ENCODE results near the gene WHRN.

The WHRN gene

DNA sequence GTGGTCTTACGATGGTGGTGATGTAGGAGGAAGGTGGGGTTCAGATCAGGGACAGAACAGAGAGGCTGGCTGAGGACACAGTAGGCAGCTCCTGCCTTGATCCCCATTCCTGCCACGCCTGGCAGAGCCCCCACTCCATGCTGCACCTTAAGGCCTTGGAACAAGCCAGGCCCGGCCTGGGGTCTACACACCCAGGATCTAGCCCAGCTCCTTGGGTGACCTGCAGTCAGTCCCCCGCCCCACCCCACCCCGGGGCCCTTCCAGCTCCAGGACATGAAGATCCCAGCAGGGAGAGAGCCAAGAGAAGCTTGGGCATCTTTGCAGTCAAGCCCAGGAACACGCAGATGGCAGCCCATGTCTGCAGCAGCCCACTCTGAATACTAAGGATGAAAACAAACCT lies 34.7 kb downstream of the WHRN start:
- DNase-seq = no peak

DNA sequence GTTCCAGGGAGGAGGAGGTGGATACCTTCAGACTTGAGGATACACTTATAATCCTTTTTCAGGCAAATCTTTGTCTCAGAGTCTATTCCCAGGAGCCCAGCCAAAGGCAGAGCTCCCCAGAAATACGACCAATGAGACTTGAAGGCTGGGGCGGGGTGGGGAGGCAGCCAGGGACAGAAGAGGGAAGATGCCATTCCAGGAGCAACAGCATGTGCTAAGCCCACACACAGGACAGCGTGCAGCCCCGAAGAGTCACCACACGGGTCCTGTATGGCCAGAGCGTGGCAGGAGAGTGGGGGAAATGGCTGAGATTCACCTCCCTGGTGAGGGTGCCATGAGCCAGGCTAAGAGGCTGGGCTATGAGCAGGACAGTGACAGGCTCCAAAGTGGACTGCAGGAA lies 35.2 kb downstream of the WHRN start:
- no peak for DNase-seq

DNA sequence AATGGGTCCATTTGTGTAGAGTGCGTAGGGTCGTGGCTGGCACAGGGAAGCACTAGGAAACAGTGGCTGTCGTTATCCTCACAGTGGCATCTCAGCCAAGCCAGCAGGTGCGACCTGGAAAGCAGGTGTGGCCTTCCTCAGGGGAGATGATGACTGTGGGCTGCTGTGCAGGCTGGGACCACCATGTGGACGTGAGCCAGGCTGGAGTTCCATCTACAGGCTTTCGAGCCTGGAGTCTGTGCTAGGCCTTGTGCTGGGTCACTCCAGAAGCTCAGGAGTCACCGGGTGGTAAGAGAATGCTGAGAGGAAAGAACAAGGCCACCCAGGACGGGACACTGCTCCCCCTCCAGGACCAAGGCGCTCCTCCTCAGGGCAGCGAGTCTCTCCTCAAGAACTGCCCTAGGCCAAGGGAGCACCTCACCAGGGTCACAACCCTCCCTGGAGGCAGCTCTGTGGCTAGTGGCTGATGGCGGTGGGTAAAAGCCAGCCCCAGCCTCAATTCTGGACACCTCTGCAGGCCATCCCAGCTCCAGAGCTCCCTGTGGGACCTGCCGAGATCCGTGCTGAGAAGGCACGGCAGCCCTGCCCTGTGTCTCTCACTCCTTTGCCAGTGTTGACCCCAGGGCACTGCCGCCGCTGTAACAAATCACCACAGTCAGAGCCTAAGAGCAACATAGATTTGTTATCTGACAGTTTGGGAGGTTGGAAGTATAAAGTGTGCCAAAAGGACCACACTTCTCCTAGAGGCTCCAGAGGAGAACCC lies 36.0 kb downstream of the WHRN start:
- DNase-seq = no peak

DNA sequence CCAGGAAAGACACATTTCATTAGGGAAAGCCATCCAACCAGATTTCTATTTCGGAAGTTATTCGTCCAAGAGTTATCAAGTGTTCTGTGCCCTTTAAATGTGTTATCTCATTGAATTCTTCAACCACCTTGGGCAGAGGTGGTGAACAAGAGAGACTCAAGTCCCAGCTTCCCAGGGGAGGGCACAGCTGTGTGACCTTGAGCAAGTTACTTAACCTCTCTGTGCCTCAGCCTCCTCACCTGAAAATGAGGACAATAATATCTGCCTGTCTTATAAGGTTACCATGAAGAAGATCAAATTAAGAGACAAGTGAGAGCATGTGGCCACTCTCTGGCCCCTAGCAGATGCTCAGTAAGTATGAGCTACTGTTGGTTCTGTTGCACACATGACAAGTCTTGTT lies 37.4 kb downstream of the WHRN start:
- DNase-seq = no peak

DNA sequence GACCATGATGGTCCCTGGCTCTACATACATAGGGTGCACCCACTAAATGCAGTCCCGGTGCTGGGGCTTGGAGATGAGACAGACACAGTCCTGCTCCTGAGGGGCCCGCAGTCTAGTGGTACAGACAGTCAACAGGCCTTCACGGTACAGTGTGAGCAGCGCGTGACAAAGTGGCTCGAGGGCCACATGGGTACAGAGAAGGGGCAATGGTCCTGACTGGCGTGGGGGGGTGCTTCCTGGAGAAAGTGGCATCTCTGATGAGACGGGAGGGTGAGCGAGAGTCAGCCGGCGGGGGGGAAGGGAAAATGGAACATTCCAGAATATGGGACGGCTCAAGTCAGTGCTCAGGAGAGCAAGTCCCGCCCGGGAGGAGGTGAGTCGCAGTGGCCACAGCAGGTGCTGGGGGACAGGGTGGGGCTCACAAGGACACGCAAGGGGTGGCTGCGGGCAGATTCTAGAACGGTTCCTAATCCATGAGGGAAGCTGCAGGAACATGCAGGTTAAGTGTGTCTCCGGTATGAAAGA lies 38.0 kb downstream of the WHRN start:
- DNase-seq = no peak

DNA sequence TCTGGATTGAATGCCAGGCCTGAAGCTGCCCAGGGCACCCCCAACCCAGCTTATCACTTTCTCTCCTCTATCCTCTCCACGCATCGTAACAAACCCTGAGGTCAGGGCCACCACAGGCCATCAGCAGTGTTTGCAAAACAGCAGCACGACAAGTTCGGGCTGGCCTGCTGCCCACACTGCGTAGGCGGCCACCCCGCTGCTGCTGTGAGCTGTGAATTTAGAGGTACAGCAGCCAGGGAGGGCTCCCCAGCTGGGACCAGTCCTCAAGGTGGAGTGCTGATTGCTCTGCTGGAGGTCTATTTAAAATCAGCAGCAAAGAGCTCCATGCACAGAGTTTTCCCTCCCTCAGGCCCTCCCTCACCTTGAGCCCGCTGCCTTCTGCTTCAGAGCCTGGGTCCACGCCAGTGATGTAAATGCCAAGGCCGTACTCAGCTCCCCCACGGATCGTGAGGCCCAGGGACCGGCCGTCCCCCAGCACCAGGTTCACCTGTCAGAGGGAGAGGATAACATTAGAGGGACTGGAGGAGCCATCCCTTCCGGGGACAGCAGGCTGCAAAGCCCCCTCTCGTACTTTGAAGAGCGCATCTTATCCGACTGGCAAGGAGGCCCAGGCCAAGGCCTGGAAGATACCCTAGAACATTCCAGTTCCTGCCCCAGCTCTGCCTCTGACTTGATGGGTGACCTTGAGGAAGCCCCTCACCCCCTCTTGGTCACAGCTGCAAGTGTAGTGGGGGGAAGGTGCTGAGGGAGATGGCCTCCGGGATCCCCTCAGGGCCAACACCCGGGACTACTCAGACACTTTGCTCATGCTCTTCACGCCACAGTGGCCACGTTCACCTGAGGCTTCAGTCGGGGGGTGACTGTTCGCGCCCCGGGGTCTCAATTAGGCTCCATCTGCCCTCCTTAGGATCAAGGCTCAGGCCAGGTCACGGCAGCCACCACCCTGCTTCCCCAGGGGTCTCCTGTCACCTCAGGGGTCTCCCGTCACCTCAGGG lies 39.1 kb downstream of the WHRN start:
- no peak for DNase-seq

DNA sequence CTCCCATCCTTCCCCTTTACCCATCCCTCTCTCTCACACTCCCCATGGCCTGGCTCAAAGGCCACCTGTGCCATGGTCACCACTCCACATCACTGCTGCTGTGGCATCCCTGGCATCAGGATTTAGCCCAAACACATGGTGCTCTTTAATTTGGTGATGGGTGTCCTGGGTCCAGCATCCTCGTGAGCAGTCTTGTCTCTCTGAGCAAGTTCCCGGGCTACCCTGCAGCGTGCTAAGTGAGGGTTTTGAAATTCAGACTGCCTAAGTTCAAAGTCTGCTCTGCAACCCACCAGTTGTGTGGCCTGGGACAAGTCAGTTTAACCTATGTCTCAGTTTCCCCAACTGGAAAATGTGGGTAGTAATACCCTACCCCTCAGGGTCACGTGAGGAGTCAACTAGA lies 39.9 kb downstream of the WHRN start:
- DNase-seq = no peak

DNA sequence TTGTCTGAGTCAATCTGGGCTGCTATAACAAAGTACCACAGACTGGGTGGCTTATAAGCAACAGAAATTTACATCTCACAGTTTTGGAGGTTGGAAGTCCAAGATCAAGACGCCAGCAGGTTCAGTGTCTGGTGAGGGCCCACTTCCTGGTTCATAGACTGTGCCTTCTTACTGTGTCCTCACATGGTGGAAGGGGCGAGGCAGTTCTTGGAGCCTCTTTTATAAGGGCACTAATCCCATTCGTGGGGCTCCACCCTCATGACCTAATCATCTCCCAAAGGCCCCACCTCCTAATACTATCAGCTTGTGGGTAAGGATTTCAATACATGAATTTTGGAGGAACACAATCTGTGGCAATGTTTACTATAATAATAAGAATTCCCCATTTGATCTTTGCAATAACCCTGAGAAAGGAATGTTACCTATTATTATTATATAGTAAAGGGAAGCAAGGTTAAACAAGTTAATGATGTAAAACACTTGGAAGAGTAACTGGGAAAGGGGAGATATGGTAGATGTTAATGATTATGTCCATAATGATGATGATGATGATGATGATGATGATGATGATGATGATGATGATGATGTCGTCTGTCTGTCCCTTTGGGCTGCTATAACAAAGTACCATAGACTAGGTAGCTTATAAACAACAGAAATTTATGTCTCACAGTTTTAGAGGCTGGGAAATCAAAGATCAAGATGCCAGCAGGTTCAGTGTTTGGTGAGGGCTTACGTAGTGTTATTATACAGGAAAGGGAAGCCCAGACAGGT lies 40.8 kb downstream of the WHRN start:
- DNase-seq = no peak

DNA sequence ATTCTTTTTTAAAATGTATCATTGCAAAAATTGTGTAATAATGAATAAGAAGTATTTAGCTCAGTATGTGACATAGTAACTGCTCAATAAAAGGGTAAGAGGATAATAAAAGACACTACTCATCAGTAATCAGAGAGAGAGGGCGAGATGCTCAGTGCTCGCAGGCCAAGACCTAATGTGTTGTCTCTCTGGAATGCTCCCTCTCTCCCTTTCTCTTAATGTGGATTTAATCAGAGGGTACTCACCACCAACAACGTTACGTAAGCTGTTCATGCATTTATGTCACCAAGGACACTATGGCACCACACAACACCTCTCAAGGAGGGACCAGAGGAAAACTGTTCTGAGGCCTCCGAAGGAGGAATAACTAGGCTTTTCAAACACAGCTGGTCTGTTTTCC lies 42.5 kb downstream of the WHRN start:
- no peak for DNase-seq

DNA sequence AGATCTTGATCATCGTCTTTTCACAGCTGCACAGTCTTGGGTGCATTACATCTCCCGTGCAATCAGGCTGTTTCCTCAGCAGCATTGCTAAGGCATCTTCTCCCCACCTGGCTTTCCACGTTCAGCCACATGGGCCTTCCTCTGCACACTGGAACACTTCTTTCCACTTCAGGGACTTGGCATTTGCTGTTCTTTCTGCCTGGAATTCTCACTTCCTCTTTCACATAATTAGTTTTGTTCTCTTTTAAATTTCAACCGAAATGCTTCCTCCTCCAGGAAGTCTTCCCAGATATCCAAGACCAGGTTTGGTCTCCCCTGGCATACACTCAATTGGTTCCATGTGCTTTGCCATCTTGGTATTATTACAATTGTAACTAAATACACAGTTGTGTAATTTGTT lies 43.8 kb downstream of the WHRN start:
- DNase-seq = no peak

DNA sequence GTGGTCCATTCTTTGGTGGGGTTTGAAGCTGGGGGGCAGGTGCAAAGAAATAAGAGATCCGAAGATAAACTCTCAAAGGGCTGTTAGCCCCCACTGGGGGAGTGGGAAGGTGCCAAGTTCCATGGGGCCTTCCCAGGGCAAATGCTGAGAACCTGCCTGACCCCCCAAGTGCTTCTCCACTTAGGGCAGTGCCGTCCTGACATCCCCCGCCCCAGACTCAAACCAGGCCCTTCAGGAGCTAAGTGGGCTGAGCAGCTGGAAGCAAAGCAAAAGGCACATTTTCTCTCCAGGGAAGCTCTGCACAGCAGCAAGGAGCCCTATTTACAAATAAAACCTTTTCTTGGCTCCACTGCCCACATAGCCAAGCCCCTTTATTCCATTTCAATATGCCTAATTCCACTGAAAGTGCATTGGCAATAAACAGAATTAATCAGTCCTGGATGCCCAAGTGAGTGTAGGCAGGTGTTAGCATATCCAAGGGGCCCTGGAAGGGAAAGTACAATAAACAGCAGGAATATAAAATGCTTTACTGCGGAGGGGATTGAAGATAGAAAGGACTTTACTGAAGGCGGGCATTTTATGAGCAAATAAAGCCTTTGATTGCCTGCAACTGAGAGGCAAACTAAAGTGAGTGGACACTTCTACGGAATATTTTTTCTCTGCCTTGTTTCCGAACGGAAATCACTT lies 44.6 kb downstream of the WHRN start:
- no peak for DNase-seq

DNA sequence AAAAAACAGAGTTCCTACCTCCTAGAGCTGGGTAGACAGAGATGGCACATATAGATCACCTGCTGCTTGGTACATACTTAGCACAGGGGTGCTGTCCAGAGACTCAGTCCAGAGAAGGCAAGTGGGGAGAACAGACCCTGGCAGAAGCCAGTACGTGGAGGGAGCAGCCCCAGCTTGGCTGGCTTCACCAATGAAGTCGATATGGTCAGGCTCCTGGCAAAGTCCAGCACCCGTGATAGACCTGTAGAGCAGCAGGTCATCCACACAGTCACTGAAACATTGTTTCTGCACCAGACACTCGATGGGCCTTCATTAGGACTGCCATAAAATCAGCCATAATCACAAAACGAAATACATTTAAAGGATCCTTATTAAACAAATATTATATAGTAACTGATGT lies 45.8 kb downstream of the WHRN start:
- no peak for DNase-seq

DNA sequence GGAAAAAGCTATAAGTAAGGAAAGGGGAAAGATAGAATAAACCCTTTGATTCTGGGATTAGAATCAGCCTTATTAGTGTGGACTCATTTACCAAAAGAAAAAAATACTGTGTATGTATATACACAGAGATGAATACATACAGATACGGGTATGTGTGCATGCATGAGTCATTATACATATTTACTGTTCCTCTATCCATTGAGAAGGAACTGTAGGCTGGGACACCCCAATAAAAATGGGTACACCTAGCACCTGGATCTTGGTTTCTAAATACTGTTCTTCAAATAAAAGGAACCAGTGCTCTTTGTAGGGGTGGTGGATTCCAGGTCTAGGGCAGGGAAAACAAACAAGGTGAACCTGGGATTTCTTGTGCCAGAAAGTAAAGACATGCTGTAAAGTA lies 48.3 kb downstream of the WHRN start:
- no peak for DNase-seq

DNA sequence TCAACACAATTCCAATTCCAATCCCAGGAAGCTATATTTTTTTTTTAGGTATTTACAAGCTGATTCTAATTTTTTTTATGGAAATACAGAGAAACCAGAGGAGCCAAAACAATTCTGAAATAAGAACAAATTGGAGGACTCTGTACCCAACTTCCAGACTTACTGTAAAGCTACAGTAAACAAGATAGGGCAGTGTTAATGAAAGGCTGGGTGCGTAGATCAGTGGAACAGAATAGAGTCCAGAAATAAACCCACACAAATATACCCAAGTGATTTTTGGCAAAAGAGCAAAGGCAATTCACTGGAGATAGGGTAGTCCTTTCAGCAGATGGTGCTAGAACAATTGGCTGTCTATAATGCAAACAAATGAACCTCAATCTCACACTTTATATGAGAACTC lies 50.6 kb downstream of the WHRN start:
- DNase-seq = no peak

DNA sequence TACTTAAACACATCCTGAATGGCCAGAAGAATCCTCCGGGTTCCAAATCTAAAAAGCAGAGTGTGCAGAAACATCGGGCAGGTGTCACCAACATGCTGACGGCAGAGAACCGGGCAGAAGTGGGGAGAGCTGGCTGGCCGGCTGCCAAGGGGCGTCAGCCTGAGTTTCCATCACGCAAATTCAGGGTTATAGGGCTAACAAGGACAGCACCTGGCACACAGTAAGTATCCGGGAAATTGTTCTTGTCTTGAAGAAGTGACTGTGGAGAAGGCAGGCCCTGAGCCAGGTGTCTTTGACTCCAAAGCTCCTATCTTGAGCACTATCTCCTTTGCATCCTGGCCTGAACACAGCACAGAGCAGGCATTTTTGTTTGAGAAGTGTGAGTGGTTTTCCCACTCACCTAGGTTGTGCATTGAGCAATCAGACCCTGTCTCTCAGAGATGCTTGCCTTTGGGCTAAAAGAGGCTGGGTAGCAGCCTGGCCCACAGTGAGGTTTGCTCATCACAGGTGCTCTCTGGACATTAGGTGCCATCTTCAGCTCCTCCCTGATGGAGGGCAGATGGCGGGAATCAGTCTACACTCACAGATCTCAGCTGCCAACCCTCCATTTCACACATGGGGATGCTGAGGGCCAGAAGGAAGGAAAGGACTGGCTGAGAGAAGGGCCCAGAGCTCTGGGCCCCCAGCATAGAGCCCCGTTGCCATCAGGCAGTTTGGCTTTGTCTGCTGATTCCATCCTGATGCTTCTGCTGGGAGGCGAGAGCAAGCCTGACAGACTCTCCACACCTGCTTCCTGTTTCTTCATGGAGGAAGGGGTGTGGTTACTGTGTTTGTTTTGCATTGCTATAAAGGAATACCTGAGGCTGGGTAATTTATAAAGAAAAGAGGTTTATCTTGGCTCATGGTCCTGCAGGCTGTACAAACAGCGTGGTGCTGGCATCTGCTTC lies 52.8 kb downstream of the WHRN start:
- DNase-seq = peak; percentile 89

DNA sequence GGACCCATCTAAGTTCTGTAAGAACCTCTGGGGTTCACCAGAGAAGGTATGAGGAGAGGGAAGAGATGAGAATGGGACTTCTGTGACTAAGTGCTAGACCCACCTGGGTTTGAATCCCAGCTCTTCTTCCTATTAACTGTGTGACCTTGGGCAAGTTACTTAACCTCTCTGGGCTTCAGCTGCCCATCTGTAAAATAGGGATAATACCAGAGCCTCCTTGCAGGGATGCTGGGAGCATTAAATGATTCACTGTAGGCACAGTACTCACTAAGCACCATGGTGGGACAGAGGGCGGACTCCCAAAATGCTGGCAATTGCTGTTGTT lies 53.6 kb downstream of the WHRN start:
- DNase-seq = no peak

DNA sequence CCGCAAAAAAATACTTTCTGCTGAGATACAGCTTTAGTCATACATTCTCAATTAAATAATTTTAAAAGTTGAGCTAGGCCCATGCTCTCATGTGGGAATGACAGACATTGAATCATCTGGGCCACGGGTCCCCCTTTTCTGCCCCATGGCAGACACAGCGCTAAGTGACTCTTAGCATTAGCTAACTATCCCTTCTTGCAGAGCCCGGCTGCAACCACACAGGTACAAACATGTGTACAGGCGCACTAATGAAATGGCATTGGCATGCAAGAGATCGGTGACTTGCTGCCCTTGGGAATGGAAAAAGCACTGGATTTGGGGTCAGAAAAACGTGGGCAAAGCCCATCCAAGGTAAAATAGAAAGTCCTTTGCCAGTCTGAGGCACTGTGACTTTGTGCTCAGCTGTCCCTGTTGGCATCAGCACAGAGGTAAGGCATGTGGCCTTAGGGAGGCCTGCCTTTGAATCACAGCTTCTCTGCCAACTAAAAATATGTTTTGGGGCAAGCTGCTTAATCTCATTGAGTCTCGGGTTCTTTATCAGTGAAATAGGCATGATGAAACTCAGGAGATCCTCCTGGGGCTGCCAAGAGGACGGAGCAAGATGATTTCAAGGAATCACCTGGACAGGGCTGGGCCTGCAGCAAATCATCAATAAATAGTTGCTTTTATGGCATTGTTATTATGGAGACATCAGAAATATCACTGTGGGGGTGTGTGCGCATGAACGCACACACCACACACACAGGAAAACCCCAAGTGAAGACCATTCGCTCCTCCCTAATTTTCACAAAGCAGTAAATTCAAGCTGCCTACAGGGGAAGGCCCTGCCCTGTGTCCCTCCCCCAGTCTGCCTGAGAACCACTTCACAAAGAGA lies 54.2 kb downstream of the WHRN start:
- no peak for DNase-seq

DNA sequence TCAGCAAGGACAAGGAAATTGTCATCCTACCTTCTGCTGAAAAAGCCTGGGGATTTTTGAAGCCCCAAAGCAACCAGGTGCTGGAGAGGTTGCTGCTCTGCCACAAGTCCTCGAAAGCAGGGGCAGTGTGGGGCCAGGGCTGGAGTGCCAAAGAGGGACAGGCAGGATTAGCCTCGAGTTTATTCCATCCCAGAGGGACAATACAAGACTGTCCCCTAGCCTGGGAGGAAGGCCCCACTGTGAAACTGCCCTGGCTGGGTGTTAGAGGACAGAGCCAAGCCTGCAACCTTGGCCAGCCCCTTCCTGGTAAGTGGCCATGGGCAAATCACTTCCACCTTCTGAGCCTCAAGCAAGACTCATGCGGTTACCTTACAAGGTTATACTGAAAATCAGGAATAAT lies 55.1 kb downstream of the WHRN start:
- no peak for DNase-seq

DNA sequence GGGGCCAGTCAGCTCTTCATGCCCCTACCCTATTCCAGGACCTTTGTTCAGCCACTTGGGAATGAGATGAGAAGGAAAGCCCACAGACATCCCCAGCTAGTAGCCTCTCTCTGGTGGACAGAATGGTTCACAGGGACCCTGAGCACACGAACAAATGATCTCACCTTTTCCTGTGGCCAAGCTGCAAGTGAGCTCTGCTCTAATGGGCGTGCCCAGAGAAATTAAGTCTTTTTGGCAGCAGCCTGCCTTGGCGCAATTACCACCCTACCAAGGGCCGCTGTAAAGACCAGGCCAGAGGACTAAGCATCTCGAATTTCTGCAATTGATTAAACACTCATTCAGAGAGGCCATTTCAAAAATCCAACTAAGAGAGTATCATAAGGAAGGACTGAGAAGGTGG lies 56.0 kb downstream of the WHRN start:
- DNase-seq = no peak

DNA sequence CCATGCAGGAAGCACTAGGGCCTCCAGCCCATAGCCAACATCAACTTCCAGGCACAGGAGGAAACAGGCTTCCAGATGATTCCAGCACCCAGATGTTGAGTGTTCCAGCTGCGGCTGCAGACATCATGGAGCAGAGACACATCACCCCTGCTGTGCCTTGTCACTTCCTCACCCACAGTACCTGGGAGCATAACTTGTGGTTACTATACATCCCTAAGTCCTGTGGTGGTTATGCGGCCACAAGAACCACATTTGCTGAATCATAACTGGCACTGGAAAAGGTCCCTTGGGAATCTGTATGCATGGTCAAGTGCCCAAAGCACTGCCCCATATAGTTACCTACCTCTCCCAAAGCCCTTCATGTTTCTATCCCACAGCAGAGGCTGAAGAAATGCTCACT lies 56.6 kb downstream of the WHRN start:
- DNase-seq = no peak

Measured in NCI-H2171 treated with DMSO at 0.1 percent for 48 hours (cell line).